ENCODE data around the gene COX5B.
A peak's percentile ranks its signal among the peaks of the same experiment; 100 is the strongest.
"Not testable (repeated sequence)": the region's sequence is repeated elsewhere in the genome, so short reads cannot be mapped to it uniquely, and the experiment has no call there.

COX5B gene

GRCh38 chr2:97645695-97646629 lies at the start of gene COX5B:
Gene COX5B, plus strand, starts transcription at chr2:97646062. Its CDS starts 25 bp downstream, at chr2:97646087.
- DNase-seq = peak; percentile 99

GRCh38 chr2:97596180-97596579 lies 49.7 kb upstream of the COX5B start:
- DNase-seq = not testable (repeated sequence)

GRCh38 chr2:97601537-97601936 lies 44.3 kb upstream of the COX5B start:
- not testable (repeated sequence) for DNase-seq

GRCh38 chr2:97605109-97605508 lies 40.8 kb upstream of the COX5B start:
- DNase-seq = not testable (repeated sequence)

GRCh38 chr2:97605524-97606339 lies 40.1 kb upstream of the COX5B start:
- not testable (repeated sequence) for DNase-seq

GRCh38 chr2:97608745-97609144 lies 37.1 kb upstream of the COX5B start:
- not testable (repeated sequence) for DNase-seq

GRCh38 chr2:97611895-97612294 lies 34.0 kb upstream of the COX5B start:
- not testable (repeated sequence) for DNase-seq

GRCh38 chr2:97615746-97616145 lies 30.1 kb upstream of the COX5B start:
- DNase-seq = not testable (repeated sequence)

- DNase-seq = peak; percentile 25
Measured at GRCh38 chr2:97617911-97618310, 28.0 kb upstream of the COX5B start.

GRCh38 chr2:97618939-97619827 lies 26.7 kb upstream of the COX5B start:
- peak; percentile 8 for DNase-seq

GRCh38 chr2:97620492-97620891 lies 25.4 kb upstream of the COX5B start:
- not testable (repeated sequence) for DNase-seq

GRCh38 chr2:97622976-97623375 lies 22.9 kb upstream of the COX5B start:
- DNase-seq = not testable (repeated sequence)

- not testable (repeated sequence) for DNase-seq
Measured at GRCh38 chr2:97625354-97626048, 20.4 kb upstream of the COX5B start.

- not testable (repeated sequence) for DNase-seq
Measured at GRCh38 chr2:97626049-97626430, 19.8 kb upstream of the COX5B start.

- no peak for DNase-seq
Measured at GRCh38 chr2:97644023-97644717, 1.7 kb upstream of the COX5B start.

GRCh38 chr2:97645112-97645694 lies 659 bp upstream of the COX5B start:
- DNase-seq = peak; percentile 63

- DNase-seq = no peak
Measured at GRCh38 chr2:97646977-97647376, 1.1 kb downstream of the COX5B start.

GRCh38 chr2:97651114-97651513 lies 5.3 kb downstream of the COX5B start:
- DNase-seq = no peak

- peak; percentile 35 for DNase-seq
Measured at GRCh38 chr2:97653473-97653872, 7.6 kb downstream of the COX5B start.

GRCh38 chr2:97653874-97654273 lies 8.0 kb downstream of the COX5B start:
- DNase-seq = no peak

GRCh38 chr2:97654309-97654708 lies 8.4 kb downstream of the COX5B start:
- DNase-seq = peak; percentile 30
